Measurements from ENCODE around the gene ABCB1.

DNA sequence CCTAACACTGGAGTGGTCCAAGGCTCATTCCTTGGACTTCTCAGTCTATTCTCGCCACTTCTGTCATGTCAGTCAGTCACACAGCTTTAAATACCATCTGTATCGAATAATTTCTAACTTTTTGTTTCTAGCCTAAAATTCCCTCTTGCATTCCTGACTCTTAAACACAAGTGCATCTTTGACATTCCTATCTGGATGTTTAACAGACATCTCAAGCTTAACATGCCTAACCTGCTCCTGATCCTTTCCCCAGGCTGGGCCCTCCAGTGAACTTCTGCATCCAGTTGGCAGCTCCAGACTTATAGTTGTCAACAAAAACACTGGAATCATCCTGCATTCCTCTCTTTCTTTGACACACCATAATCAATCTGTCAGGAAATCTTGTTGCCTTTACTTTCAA lies 120.7 kb downstream of the ABCB1 start:
- TF ChIP-seq, protein P1, sequence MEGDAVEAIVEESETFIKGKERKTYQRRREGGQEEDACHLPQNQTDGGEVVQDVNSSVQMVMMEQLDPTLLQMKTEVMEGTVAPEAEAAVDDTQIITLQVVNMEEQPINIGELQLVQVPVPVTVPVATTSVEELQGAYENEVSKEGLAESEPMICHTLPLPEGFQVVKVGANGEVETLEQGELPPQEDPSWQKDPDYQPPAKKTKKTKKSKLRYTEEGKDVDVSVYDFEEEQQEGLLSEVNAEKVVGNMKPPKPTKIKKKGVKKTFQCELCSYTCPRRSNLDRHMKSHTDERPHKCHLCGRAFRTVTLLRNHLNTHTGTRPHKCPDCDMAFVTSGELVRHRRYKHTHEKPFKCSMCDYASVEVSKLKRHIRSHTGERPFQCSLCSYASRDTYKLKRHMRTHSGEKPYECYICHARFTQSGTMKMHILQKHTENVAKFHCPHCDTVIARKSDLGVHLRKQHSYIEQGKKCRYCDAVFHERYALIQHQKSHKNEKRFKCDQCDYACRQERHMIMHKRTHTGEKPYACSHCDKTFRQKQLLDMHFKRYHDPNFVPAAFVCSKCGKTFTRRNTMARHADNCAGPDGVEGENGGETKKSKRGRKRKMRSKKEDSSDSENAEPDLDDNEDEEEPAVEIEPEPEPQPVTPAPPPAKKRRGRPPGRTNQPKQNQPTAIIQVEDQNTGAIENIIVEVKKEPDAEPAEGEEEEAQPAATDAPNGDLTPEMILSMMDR (IDR thresholded peaks at IDR 0.05), result no peak
- TF ChIP-seq EZH2 (IDR thresholded peaks at IDR 0.05) (no peak), EZH2phosphoT487 (IDR thresholded peaks at IDR 0.05) (no peak)
